Measurements from ENCODE around the gene SIL1. TPM values are rescaled to one million over a fixed set of nuclear protein-coding genes. Genes with fewer than 3 reads are reported as not detected.

SIL1 gene
- total and polyA plus RNA-seq, 2 of the 13 experiments (the other 11 are each of a cell fraction or from before 2014, with no cell fraction given), result 26.0 to 30.0 TPM

- BruUV-seq (replicated peaks), result no TSS peak
- H3K4me1 ChIP-seq (ENCODE audit: insufficient read depth, low read length), result no peaks in the 10 kb centered on the region
- intact Hi-C loops (cut with micrococcal nuclease; ENCODE audit: unreplicated experiment) (no loop called here), in situ Hi-C loops (cut with HindIII; ENCODE audit: extremely low pct_ligation_motif_present, low pct_unique_long_range_greater_than_20kb) (no loop called here)
- H2AFZ ChIP-seq (ENCODE audit: low read length), result no peak overlapping the region
- no peak overlapping the region for H3K9ac ChIP-seq (ENCODE audit: insufficient read depth, low read depth, low read length)
- no peaks in the 10 kb centered on the region for H4K20me1 ChIP-seq (ENCODE audit: insufficient read depth, low read length)
- TF ChIP-seq IKZF5 (CRISPR knock-in tag; IDR thresholded peaks at IDR 0.05), result no peak
- no peak for TF ChIP-seq DBP (CRISPR knock-in tag; IDR thresholded peaks at IDR 0.05; ENCODE audit: not compliant biosample characterization)
- TF ChIP-seq POGZ (CRISPR knock-in tag; IDR thresholded peaks at IDR 0.05), result no peak
- FAIRE-seq (no peak), DNase-seq (ENCODE audit: low spot score) (no peak), ATAC-seq (no peak)
- no peak overlapping the region for H3K27ac ChIP-seq (ENCODE audit: extremely low read length, insufficient read depth, low read length)
- CTCF ChIA-PET (ENCODE audit: low intra/inter-chr PET ratio, low total read pairs), result no interaction called here
- H3K36me3 ChIP-seq (replicated peaks in 1 of 2; ENCODE audit: control insufficient read depth in 1 of 2, insufficient read depth in 2 of 2, low read length in 2 of 2), result no peaks in the 10 kb centered on the region; a peak in 2 of 5 replicates
- no peaks in the 10 kb centered on the region for H3K79me2 ChIP-seq (ENCODE audit: insufficient read depth, low read length)
- no peak overlapping the region for H3K4me3 ChIP-seq (replicated peaks in 1 of 3; ENCODE audit: insufficient read depth in 1 of 3, low read depth in 2 of 3, low read length in 3 of 3)
- WGBS (ENCODE audit: low lambda C conversion rate), result 94% methylated on average over 10 of the region's 10 CpGs
- H3K4me2 ChIP-seq (ENCODE audit: low read depth, low read length), result no peak overlapping the region
- H3K27me3 ChIP-seq (ENCODE audit: control insufficient read depth in 1 of 2, insufficient read depth in 2 of 2, low read length in 2 of 2), result no peaks in the 10 kb centered on the region
- POLR2A ChIA-PET, result no interaction called here
- H3K9me3 ChIP-seq (ENCODE audit: low read length), result no peaks in the 10 kb centered on the region
Observed at GRCh38 chr5:139104577-139105276, 93.4 kb downstream of the SIL1 start.

- Histone ChIP-seq H3K27ac (ENCODE audit: extremely low read length, insufficient read depth, low read length) (no peak overlapping the region), H3K79me2 (ENCODE audit: insufficient read depth, low read length) (no peaks in the 10 kb centered on the region), H3K9me3 (ENCODE audit: low read length) (no peaks in the 10 kb centered on the region), H2AFZ (ENCODE audit: low read length) (no peak overlapping the region), H3K27me3 (ENCODE audit: control insufficient read depth in 1 of 2, insufficient read depth in 2 of 2, low read length in 2 of 2) (no peaks in the 10 kb centered on the region), H3K4me1 (ENCODE audit: insufficient read depth, low read length) (no peaks in the 10 kb centered on the region), H3K36me3 (replicated peaks in 1 of 2; ENCODE audit: control insufficient read depth in 1 of 2, insufficient read depth in 2 of 2, low read length in 2 of 2) (no peaks in the 10 kb centered on the region; a peak in 2 of 5 replicates), H3K4me3 (replicated peaks in 1 of 3; ENCODE audit: insufficient read depth in 1 of 3, low read depth in 2 of 3, low read length in 3 of 3) (no peak overlapping the region), H3K9ac (ENCODE audit: insufficient read depth, low read depth, low read length) (no peak overlapping the region), H3K4me2 (ENCODE audit: low read depth, low read length) (no peak overlapping the region), H4K20me1 (ENCODE audit: insufficient read depth, low read length) (no peaks in the 10 kb centered on the region)
- DNase-seq (ENCODE audit: low spot score) (no peak), ATAC-seq (no peak), FAIRE-seq (no peak)
- POLR2A ChIA-PET, result no interaction called here
- in situ Hi-C loops (cut with HindIII; ENCODE audit: extremely low pct_ligation_motif_present, low pct_unique_long_range_greater_than_20kb) (no loop called here), intact Hi-C loops (cut with micrococcal nuclease; ENCODE audit: unreplicated experiment) (no loop called here)
- BruUV-seq (replicated peaks), result no TSS peak
- CTCF ChIA-PET (ENCODE audit: low intra/inter-chr PET ratio, low total read pairs), result no interaction called here
- TF ChIP-seq AGO2 (optimal IDR thresholded peaks at IDR 0.05; ENCODE audit: low read depth, low read length) (no peak), ZNF460 (CRISPR knock-in tag; IDR thresholded peaks at IDR 0.05; ENCODE audit: borderline replicate concordance) (no peak), ZFP41 (CRISPR knock-in tag; IDR thresholded peaks at IDR 0.05; ENCODE audit: borderline replicate concordance) (no peak), ARID5B (CRISPR knock-in tag; IDR thresholded peaks at IDR 0.05) (no peak), RFX1 (IDR thresholded peaks at IDR 0.05) (no peak), ZNF24 (IDR thresholded peaks at IDR 0.05) (no peak), EP300 (IDR thresholded peaks at IDR 0.05; ENCODE audit: low read depth in 2 of 2, low read length in 2 of 2) (no peak), EP300 (CRISPR knock-in tag; IDR thresholded peaks at IDR 0.05; ENCODE audit: borderline replicate concordance) (no peak)
Observed at GRCh38 chr5:139103762-139104161, 94.4 kb downstream of the SIL1 start.
